Esophagus squamous epithelium (tissue), 4 donors: ENCODE data around the gene FLNB.

ENCODE experiments used
- POLR2A ChIP-seq, 4 donors: fragments of 450-650 bp; IDR thresholded peaks; one replicate each; pipeline ENCODE4 v1.6.1; 2017; ENCODE audit warnings: antibody characterized with exemption in 4 of 4, mild to moderate bottlenecking in 4 of 4, moderate library complexity in 3 of 4
- TF ChIP-seq, protein P1 (sequence below), 6 experiments: fragments of 450-650 bp in 4 of 6; fragments of 200-600 bp in 2 of 6; sonication (generic) in 2 of 6; IDR thresholded peaks; one replicate each; pipeline ENCODE4 v1.5.1; 2016 to 2019; ENCODE audit warnings: antibody characterized with exemption in 6 of 6, mild to moderate bottlenecking in 4 of 6, moderate library complexity in 4 of 6

DNA sequence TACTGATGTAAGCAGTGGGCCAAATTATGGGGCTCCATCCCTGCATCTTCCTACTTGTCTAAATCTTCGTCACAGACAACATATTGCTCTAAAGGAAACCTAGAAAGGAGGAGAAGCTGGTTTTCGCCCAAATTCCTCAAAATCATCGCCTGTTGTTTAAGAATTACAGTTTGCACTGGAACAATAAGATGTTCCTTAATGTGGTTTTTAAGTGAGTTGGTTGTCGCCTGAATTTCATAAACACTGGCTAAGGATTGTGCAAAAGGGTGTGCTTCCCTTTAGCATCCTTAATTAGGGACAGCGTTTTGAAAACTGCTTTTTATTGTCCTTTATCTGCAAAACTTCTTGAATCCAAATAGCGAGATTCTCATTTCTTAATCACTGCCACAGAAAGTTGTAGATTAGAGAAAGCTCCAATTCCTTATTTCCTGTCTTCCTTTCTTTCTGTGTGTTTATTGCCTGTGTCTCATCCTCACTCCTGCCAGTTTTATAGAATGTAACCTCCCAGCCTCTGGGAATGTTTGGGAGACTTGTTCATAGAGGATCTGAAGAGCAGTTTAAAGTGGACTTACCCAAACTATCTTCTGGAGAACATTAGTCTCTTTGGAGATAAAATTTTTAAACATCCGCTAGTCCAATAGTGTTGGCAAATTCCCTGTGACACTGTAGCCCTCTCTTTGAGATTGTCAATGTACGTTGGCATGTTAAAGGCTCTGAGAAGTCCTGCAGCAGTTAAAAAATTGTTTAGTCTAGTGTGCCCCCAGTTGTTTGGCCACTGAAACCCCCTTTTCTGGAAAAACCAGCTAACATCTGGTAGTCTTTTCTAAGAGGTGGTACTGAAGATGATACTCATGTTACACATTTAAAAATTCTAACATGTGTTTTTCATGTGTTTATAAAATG, 50.4 kb downstream of the FLNB start:
- TF ChIP-seq, protein P1, sequence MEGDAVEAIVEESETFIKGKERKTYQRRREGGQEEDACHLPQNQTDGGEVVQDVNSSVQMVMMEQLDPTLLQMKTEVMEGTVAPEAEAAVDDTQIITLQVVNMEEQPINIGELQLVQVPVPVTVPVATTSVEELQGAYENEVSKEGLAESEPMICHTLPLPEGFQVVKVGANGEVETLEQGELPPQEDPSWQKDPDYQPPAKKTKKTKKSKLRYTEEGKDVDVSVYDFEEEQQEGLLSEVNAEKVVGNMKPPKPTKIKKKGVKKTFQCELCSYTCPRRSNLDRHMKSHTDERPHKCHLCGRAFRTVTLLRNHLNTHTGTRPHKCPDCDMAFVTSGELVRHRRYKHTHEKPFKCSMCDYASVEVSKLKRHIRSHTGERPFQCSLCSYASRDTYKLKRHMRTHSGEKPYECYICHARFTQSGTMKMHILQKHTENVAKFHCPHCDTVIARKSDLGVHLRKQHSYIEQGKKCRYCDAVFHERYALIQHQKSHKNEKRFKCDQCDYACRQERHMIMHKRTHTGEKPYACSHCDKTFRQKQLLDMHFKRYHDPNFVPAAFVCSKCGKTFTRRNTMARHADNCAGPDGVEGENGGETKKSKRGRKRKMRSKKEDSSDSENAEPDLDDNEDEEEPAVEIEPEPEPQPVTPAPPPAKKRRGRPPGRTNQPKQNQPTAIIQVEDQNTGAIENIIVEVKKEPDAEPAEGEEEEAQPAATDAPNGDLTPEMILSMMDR (IDR thresholded peaks at IDR 0.05) = no peak
- TF ChIP-seq POLR2A (IDR thresholded peaks at IDR 0.05) = no peak
